ENCODE measurements around the gene SCARF2.

Gene SCARF2

GRCh38 chr22:20405291-20405930, 32.2 kb downstream of the SCARF2 start:
- no peak overlapping the region for H3K4me3 ChIP-seq (replicated peaks; ENCODE audit: low read depth, low read length)
- TF ChIP-seq CTCF (IDR thresholded peaks at IDR 0.05; ENCODE audit: low read length, missing control alignments), result no peak
- DNase-seq (ENCODE audit: low read depth), result no peak

DNA sequence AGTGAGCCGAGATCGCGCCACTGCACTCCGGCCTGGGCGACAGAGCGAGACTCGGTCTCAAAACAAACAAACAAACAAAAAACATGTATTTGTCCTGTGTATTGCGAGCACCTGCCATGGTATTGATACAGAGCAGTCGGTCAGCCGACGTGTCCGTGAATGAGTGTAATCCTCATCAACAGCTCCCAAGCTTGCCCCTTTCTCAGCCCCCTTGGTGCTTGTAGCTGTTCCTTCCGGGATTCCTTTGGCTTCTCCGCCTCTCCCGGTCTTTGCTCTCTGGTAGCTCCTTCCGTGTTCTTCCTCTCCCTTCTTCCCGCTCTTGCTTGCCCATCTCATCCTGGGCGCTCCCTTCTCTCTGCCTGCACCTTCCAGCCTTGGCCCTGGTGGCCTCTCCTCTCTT, 32.7 kb downstream of the SCARF2 start:
- no peak for DNase-seq (ENCODE audit: low read depth)
- no peak for TF ChIP-seq CTCF (IDR thresholded peaks at IDR 0.05; ENCODE audit: low read length, missing control alignments)
- no peak overlapping the region for H3K4me3 ChIP-seq (replicated peaks; ENCODE audit: low read depth, low read length)

GRCh38 chr22:20403779-20404140, 33.9 kb downstream of the SCARF2 start:
- no peak for TF ChIP-seq CTCF (IDR thresholded peaks at IDR 0.05; ENCODE audit: low read length, missing control alignments)
- DNase-seq (ENCODE audit: low read depth), result no peak
- no peak overlapping the region for H3K4me3 ChIP-seq (replicated peaks; ENCODE audit: low read depth, low read length)

- no peak overlapping the region for H3K4me3 ChIP-seq (replicated peaks; ENCODE audit: low read depth, low read length)
- DNase-seq (ENCODE audit: low read depth), result no peak
- TF ChIP-seq CTCF (IDR thresholded peaks at IDR 0.05; ENCODE audit: low read length, missing control alignments), result no peak
Measured at GRCh38 chr22:20402960-20403778, 34.5 kb downstream of the SCARF2 start.

DNA sequence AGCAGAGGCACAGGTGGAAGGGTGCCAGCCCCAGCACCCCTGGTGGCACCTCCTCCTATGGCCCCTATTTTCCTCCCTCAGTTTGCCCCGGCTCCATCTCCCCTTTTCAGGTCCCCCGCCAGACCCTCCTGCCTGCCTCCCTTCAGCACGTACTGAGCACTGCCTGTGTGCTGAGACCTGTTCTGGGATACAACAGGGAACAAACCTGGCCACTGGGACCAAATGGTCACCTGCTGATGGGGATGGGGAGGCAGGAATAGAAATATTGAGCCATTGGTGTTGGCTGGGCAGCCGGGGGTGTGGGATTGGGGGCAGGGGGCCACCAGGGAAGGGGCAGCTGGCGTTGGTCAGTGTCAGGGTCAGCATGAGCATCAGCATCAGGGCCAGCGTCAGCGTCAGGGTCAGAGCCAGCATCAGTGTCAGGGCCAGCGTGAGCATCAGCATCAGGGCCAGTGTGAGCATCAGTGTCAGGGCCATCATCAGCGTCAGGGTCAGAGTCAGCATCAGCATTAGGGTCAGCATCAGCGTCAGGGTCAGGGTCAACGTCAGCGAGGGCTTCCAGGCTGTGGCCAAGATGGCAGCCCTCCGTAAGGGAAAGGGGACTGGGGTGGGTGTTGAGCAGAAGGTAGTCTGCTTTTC, 36.1 kb downstream of the SCARF2 start:
- no peak for TF ChIP-seq CTCF (IDR thresholded peaks at IDR 0.05; ENCODE audit: low read length, missing control alignments)
- H3K4me3 ChIP-seq (replicated peaks; ENCODE audit: low read depth, low read length), result no peak overlapping the region
- no peak for DNase-seq (ENCODE audit: low read depth)

DNA sequence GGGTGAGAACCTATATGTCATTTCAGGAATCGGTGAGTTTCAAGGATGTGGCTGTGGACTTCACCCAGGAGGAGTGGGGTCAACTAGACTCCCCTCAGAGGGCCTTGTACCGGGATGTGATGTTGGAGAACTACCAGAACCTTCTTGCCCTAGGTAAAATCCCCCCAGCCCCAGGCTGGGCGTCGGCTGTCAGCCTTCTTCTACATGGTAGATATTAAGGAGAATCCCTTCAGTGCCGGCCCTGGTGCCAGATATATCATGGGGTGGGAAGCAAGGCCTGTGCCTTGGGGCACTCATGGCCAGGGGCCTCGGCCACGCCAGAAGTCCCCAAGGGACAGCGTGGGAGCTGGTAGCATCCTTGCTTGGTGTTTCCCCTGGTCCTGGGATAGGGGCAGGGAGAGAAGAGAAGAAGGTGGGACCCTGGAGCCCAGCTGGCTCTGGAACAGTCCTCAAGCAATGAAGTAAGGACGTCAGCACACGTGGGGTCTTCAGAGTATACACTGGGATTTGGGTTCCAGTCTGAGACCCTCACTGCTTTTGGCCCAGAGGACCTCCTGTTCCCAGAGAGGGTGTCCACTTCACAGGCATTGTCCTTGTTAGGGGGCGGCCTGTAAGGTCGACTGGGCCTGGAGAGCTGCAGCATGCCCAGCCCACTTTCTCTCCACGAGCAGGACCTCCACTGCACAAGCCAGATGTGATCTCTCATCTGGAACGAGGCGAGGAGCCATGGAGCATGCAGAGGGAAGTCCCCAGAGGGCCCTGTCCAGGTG, 36.8 kb downstream of the SCARF2 start:
- H3K4me3 ChIP-seq (replicated peaks; ENCODE audit: low read depth, low read length), result no peak overlapping the region
- no peak for TF ChIP-seq CTCF (IDR thresholded peaks at IDR 0.05; ENCODE audit: low read length, missing control alignments)
- DNase-seq (ENCODE audit: low read depth), result no peak
